GM19452 (cell line): ENCODE data around the gene MBOAT7.

ENCODE experiments used
- ATAC-seq: cut with Tn5 transposase; IDR thresholded peaks from one replicate; pipeline ENCODE4 v1.9.1; 2021; ENCODE audit not compliant: unreplicated experiment

The MBOAT7 gene

DNA sequence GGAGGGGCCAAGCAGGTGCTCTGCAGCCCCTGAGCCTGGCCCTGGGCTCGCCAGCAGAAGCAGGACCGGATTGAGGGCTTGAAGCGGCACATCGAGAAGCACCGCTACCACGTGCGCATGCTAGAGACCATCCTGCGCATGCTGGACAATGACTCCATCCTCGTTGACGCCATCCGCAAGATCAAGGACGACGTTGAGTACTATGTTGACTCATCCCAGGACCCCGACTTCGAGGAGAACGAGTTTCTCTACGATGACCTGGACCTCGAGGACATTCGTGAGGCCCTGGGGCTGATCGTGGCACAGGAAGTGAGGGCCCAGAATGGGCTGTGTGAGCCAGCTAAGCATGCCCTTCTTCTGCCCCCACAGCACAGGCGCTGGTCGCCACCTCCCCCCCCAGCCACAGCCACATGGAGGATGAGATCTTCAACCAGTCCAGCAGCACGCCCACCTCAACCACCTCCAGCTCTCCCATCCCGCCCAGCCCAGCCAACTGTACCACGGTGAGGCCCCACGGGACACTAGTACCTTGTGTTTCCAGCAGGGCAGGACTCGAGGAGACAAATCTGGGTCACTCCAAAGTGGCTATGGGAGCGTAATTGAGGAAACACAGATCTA, 43.7 kb downstream of the MBOAT7 start:
- ATAC-seq: no peak

DNA sequence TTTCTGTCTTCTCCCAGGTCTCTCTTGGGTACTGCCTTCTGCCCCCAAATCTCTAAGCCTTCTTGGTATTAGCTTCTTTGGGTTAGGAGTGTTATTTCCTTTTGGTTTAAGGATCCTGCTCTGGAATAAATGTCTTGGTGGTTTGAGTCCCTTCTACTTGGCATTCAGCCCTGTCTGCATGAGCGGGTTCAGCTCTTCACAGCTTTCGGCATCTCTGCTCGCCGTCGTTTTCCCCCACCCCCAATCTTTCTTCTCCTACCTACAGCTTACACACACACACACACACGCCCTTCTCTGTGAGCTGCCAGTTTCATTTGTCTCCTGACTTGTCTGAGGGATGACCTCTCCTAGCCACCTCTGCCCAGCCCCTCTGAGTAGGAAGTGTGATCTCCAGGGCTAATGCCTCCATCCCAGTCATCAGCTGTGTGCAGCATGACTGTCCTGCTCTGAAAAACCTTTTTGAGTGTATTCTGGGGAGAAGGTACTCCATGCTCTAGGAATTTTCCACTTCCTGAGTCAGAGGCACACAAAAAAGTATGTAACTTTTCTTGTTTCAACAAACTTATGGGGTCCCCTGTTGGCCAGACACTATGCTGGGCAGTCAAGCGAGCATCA, 47.1 kb downstream of the MBOAT7 start:
- ATAC-seq: no peak

DNA sequence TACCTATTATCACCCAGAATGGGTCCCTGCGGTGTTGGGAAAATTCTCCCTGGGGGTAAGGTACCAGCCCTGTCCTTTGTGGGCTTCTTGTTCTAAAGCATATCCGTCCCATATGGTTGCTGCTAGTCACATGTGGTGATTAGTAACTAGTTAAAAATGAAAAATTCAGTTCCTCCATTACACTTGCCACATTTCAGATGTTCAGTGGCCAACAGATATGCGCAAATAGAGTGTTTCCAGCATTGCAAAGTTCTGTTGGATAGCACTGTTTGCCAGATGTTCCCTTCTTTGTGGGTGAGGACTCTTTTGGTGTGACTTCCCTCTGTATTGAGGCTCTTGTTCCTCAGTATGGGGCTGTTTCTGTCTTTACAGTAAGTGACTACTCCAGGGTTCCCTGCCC, 48.0 kb downstream of the MBOAT7 start:
- ATAC-seq: no peak

DNA sequence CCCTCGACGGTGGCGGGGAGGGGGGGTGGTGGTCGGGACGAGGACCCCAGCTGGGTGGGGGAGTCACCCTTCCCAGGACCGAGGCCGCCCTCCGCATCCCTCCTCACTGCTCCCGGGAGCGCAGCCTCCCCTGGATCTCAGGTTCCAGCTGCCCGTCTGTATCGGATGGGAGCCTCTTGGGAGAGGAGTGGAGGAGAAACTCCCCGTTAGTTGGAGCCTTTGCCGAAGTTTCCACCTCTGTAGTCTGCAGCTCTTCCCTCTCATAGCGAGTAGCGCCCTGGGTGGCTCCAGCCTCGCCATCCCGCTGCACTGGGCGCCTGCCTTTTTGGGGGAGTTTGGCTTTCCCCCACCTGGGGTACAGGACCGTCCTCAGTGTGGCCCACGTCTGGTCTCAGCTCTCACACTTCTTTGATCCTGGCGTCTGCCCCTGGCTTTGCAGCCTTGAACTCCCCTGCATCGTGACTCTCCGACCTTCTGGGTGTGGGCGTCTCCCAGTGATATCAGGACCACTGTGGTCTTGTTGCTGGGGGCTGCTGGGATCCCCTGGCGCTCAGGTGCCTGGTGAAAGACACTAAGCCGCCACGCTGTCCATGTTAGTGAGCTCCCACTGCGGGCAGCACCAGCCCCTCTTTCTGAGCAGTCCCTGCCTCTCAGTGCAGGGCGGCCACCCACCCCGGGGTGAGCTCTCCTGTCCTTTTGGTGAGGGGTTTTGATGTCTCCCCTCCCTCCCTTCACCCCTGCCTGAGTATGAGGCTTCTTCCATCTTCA, 50.7 kb downstream of the MBOAT7 start:
- ATAC-seq: no peak

DNA sequence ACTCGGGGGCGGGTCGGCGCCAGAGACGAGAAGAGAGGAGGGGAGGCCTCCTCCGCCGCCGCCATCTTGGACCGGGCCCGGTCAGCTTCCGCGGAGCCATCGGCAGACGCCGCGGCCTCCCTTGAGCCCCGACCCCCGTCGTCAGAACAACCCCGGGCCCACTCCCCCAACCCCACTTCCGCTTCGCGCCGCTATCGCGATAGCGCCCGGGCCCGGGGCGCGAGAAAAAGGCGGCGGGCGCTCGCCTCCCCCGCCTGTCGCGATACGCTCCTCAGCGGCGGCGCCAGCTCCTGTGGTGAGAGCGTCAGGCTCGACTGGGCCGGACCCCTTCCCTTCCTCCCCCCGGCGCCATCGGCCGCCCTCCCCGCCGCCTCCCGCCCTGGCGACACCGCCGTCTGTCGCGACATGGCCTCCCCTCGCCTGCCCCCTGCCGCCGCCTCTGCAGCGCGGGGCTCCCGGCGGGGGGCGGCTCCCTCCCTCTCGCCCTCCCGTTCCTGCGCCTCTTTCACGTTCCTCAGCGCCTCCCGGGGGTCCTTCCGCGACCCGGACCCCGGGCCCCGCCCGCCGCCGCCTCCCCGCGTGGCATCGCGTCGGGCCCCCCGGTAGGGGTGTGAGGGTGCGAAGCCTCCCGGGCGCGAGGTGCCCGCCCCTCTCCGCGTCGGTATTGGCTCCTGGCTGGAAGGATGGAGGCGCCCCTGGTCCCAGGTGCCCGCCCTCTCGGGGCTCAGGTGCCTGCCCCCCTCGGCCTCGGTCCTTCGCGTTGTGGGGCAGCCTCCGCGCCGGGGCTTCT, 51.5 kb downstream of the MBOAT7 start, which contains the start of gene CNOT3:
TSS of gene CNOT3 (plus strand) at position 64 of the 790 bp plus-strand sequence. CDS start 5,217 bp downstream, outside the sequence.
- no peak for ATAC-seq

DNA sequence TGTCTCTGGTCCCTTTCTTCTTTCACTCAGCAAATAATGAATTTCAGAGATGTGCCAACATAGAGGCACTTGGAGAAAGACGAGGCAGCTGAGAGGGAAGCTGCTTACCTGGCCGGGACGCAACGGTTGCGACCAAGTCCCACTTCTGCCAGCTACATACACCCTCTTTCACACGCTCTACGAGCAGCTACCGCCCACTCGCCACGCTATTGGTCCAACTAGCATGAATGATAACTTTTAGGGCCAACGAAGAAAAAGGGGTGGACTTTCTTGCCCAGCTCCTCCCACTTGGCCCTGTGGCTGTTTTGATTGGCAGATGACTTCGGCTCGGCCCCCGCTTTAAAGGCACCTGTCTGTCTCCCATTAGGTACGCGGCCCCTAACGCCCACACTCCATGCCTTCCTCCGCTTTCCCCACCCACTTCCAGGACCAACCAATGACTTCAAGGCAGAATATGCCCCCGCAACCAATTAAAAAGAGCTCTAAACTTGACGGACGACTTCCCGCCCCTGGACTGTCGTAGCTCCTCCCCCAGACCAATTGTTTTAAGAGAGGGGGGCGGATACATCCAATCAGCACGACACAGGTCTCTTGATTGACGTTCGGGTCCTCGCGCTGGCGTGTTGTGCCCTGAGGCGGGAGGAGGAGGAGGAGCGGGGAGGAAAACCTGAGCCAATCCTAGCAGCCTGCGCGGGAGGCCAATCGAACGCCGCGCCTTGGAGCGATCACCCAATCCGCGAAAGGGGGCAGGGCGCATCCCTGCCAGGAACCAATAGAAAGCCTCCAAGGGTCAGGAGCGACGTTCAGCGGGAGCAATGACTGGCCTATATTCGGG, 52.3 kb downstream of the MBOAT7 start:
- ATAC-seq: peak; percentile 77

DNA sequence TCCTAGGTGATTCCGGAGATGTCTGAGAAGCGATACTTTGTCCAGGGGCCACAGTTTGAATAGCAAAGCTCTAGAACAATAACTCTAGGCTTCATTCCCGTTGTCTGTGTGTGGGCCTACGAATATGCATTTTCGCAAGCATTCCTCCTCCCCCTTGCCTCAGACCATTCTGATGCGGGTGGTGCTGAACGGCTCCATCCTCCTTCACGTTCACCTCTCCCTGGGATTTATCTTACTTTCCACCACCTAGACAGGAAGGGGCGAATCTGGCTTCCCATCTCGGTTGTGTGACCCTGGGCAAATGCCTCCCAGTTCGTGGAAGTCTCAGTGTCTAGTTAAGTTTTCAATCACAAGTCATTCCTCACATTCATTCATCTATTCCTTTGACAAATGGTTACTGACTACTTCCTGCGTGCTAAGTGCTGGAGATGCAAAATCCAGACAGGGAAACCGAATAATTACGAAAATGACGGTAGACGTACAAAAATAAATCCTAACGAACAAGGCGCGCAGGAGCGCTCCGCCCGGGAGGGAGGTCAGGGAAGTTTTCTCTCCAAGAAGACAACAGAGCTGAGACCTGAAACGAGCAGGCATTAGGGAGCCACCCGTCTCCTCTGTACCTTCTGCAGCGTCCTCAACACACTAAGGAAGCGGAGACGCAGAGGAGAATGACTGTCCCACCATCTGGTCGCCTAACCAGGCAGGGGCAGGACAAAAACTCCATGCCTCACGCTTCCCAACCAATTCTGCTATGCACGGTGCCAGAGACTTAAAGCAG, 53.1 kb downstream of the MBOAT7 start:
- ATAC-seq: no peak

DNA sequence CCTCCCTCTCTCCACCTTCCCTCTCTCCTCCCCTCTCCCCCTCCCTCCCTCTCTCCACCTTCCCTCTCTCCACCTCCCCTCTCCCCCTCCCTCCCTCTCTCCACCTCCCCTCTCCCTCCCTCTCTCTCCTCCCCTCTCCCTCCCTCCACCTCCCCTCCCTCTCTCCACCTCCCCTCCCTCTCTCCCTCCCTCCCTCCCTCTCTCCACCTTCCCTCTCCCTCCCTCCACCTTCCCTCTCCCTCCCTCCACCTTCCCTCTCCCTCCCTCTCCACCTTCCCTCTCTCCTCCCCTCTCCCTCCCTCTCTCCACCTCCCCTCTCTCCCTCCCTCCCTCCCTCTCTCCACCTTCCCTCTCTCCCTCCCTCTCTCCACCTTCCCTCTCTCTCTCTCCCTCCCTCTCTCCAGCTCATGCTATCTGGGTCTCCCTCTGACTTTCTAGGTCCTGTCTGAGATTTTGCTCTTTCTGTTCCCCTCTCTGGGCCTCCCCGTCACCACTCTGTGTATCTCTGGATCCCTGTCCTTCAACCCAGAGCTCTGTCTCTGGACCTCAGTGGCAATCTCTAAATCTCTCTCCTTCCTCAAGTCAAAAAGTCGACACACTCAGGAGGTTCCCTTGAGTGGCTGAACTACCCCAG, 55.3 kb downstream of the MBOAT7 start:
- no peak for ATAC-seq

DNA sequence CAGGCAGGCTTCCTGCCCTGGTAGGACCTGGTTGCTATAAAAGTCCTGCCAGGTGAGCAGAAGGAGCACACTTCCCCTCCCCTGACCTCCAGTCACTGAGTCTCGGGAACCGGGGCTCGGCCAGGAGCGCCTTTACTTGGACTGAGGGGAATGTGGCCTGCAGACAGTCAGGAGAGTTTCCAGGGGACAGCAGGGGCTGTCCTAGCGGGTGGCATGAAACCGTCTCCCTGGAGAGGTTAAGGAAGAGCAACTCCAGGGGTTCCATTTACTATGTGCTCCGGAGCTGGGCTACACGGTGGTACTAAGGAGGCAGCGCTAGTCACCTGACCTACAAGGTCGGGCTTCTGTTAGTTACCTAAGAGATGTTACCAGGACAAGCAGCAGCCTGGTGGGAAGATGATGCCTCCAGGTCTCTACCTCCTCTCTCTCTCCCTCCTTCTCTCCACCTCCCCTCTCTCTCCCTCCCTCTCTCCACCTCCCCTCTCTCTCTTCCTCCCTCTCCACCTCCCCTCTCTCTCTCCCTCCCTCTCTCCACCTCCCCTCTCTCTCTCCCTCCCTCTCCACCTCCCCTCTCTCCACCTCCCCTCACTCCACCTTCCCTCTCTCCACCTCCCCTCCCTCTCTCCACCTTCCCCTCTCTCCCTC, 55.9 kb downstream of the MBOAT7 start:
- no peak for ATAC-seq

DNA sequence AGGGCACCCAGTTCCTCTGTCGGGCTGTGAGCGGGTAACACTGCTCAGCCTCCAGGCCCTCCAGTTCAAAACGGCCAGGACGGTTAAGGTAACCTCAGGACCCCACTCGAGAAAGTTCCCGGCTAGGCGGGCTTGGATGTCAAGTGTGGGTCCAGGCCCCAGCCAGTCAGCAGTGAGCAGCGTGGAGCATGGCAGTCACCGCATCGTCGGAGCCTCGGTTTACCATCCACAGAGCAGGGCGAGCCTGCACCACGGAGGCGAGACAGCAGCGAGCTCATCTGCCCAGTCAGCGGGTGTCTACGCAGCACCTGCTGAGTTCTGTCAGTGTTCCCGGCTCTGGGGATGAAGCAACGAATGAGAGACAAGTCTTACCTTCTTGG, 59.8 kb downstream of the MBOAT7 start:
- ATAC-seq: no peak

DNA sequence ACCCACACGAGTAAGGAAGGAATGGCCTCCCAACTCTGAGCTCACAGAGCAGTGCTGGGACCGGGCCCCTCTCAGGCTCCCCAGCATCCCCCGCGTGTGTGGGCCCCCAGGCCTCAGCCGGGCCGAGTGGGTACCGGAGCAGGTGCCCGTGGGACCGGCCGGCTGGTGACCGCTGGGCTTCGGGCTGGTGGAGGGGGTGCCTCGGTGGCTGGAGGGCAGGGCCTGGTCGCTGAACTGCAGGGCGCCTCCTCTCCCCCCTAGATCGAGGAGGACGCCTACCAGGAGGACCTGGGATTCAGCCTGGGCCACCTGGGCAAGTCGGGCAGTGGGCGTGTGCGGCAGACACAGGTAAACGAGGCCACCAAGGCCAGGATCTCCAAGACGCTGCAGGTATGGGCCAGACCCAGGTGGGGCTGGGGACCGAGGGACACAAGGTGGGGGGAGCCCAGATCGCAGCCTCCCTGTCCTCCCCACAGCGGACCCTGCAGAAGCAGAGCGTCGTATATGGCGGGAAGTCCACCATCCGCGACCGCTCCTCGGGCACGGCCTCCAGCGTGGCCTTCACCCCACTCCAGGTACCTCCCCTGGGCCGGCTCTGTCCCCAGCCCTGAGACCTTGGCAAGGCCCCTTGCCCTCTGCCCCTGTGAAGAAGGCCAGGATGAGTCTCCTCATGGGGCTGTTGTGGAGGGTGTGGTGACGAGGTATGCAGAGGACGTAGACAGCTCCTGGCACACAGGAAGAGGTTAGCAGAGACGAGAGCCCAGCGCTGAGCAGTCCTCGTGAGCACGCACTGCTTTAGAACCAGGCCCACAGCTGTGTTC, 60.4 kb downstream of the MBOAT7 start:
- no peak for ATAC-seq

DNA sequence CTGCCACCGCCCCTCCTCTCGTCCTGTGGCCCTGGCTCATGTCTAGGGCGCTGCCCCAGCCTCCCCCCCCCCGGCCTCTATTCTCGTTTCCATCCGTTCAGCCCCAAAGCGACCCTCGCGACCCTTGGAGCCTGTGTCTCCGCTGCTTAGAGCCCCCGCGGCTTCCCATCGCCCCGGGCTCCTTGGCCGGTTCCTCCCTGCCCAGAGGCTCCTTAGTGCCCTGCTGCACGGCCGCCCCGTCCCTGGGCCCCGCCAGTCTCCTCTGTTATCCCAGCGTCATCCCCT, 61.0 kb downstream of the MBOAT7 start:
- no peak for ATAC-seq

DNA sequence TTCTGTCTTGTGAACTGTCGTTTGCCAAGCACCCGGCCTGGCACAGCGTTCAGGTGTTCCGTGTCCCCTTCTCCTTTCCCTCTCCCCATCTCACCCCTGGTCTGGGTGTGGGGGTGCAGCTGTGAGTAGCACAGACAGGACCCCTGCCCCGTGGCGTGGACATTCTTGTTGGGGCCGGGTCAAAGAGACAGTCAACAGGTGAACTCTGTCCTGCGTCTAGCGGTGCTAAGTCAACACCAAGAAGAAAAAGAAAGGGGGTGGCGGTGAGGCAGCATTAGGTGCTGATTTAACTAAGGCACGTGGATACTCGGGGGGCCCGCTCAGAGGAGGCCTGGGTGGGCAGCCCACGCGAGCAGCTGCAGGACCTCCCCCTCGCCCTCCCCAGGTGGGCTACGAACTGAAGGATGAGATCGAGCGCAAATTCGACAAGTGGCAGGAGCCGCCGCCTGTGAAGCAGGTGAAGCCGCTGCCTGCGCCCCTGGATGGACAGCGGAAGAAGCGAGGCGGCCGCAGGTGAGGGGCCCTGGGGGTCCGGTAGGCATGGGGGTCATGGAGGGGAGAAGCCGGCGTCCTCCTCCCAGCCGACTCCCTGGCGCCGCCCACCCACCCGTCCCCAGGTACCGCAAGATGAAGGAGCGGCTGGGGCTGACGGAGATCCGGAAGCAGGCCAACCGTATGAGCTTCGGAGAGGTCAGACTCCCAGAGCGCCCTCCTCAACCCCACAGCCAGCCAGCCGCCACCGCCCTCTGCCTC, 61.5 kb downstream of the MBOAT7 start:
- ATAC-seq: no peak

DNA sequence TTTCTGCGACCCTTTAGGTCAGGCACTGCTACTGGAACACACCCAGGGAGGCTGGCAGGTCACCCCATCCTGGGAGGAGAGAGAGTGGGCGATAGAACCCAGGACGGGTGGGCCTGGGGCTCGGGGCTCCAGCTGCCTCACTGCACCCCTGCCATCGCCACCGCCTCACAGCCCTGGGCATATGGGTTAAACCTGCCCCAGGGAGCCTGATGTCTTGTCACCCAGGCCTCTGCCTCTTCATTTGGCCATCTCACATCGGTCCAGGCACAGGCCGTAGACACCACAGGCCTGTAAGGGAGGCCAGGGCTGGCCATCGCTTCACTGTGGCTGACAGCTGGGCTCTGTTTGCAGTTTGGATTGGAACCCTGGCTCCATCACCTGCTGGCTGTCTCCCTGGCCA, 63.7 kb downstream of the MBOAT7 start:
- no peak for ATAC-seq

DNA sequence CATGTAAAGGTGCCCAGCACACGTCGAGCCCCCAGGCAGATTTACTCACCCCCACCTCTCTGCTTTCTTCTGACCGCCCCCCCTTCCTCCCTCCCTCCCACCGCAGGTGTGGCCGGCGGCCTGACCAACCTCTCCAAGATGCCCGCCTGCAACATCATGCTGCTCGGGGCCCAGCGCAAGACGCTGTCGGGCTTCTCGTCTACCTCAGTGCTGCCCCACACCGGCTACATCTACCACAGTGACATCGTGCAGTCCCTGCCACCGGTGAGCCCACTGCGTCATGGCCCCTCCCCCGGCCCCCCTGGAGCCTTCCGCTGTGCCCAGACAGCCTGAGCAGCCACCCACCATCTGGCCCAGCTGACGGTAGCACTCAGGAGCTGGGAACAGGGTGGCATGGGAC, 65.0 kb downstream of the MBOAT7 start:
- ATAC-seq: no peak

DNA sequence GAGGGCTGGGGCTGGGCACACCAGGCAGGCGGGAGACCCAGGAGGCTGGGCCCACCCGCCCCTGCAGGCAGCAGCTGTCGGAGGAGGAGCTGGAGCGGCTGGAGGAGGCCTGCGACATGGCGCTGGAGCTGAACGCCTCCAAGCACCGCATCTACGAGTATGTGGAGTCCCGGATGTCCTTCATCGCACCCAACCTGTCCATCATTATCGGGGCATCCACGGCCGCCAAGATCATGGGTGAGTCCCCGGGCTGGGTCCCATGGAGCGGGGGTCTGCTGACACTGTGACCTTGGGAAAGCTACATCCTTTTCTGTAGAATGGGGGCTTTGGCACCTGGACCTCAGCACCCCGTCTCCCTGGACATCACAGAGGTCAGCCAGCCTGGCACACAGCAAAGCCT, 65.7 kb downstream of the MBOAT7 start:
- ATAC-seq: no peak
